ENCODE data around the gene PEX5L. TPM values are rescaled to one million over a fixed set of nuclear protein-coding genes. Genes with fewer than 3 reads are reported as not detected.

PEX5L gene
- total RNA-seq, 4 donors from 2014 or later: 0.16 TPM; not detected in 3

DNA sequence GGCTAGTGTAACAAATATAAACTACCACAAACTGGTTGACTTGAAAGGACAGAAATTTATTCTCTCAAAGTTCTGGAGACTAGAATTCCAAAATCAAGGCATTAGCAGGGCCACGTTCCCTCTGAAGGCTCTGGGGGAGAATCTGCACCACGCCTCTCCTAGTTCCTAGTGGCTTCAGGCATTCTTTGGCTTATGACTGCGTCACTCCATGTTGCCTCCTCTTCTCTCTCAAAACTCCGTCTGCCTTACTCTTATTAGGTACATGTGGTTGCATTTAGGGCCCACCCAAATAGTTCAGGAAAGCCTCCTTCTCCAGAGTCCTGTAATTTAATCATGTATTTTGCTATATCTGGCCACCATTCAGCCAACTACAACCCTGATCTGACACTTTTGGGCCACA is 174.8 kb downstream of the PEX5L start:
- Histone ChIP-seq H3K27me3 (no peaks in the 10 kb centered on the region), H3K4me3 (no peak overlapping the region), H3K9me3 (no peaks in the 10 kb centered on the region), H3K4me1 (no peaks in the 10 kb centered on the region), H3K27ac (no peak overlapping the region), H3K36me3 (no peaks in the 10 kb centered on the region)
- TF ChIP-seq POLR2AphosphoS5 (IDR thresholded peaks at IDR 0.05) (no peak), POLR2A (IDR thresholded peaks at IDR 0.05) (no peak), EP300 (IDR thresholded peaks at IDR 0.05) (no peak)
- TF ChIP-seq, protein P1, sequence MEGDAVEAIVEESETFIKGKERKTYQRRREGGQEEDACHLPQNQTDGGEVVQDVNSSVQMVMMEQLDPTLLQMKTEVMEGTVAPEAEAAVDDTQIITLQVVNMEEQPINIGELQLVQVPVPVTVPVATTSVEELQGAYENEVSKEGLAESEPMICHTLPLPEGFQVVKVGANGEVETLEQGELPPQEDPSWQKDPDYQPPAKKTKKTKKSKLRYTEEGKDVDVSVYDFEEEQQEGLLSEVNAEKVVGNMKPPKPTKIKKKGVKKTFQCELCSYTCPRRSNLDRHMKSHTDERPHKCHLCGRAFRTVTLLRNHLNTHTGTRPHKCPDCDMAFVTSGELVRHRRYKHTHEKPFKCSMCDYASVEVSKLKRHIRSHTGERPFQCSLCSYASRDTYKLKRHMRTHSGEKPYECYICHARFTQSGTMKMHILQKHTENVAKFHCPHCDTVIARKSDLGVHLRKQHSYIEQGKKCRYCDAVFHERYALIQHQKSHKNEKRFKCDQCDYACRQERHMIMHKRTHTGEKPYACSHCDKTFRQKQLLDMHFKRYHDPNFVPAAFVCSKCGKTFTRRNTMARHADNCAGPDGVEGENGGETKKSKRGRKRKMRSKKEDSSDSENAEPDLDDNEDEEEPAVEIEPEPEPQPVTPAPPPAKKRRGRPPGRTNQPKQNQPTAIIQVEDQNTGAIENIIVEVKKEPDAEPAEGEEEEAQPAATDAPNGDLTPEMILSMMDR (IDR thresholded peaks at IDR 0.05): no peak
- WGBS: 79% methylated on average over 4 of the region's 4 CpGs
- no peak for DNase-seq (ENCODE audit: low spot score in 2 of 2)

DNA sequence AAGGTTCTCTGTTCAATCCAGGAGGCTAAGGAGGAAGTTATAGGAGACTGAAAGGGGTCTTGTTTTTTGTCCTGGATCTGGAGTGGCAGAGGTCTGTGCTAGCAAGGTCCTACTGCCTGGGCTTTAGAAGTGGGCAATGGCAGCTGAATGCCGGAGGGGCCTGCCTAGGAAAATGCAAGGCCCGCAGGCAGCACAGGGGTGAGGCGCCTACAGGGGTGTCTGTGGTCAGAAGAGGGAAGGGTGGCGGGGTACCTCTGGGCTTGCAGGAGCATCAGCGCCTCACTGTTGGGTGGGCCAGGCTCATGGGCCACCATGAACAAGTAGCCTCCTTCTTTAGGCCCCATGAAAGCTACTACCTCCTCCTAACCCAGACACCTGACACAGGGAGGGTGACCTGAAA is 175.4 kb downstream of the PEX5L start:
- 92% methylated on average over 4 of the region's 5 CpGs for WGBS
- H3K9me3 ChIP-seq: no peaks in the 10 kb centered on the region
- H3K4me3 ChIP-seq: no peak overlapping the region
- DNase-seq (ENCODE audit: low spot score in 2 of 2): no peak
- TF ChIP-seq POLR2A (IDR thresholded peaks at IDR 0.05) (no peak), POLR2AphosphoS5 (IDR thresholded peaks at IDR 0.05) (no peak), EP300 (IDR thresholded peaks at IDR 0.05) (no peak)
- TF ChIP-seq, protein P1 (IDR thresholded peaks at IDR 0.05): no peak
- H3K27me3 ChIP-seq: no peaks in the 10 kb centered on the region
- H3K36me3 ChIP-seq: no peaks in the 10 kb centered on the region
- no peaks in the 10 kb centered on the region for H3K4me1 ChIP-seq
- H3K27ac ChIP-seq: no peak overlapping the region

DNA sequence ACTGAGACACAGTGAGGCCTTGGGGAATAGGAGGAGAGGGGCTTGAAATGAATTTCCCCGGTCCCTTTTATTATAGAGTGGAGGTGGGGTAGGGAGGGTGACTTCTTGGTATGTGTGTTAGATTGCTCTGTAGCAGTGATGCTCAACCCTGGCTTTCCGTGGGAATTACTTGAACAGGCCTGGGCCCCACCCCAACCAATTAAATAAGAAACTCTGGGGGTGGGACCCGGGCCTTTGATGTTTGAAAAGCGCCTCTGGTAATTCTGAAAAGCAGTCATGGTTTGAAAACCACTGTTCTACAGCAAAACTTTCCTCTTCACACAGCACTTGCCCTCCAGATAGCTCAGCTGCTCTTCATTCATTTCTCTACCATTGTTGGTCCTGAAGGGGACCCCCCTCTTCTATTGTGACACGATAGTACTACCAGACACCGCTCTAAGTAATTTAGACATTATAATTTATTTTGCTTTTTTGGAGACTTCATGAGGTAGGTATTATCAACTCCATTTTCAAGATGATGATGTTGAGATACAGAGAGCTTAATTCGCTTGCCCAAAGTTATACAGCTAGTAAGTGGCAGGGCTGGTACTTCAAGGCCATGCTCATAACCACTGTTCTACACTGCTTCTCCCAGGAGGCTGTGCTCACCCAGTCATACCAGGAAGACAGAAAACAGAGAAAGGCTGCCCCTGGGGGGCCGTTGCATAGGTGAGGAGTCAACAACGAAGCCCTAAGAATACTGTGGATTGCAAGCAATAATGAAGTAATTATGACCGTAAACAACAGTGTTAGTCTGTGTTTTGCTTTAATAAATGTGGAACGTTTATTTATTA is 176.2 kb downstream of the PEX5L start:
- H3K36me3 ChIP-seq: no peaks in the 10 kb centered on the region
- H3K4me3 ChIP-seq: no peak overlapping the region
- no peaks in the 10 kb centered on the region for H3K4me1 ChIP-seq
- no peak for TF ChIP-seq EP300 (IDR thresholded peaks at IDR 0.05)
- no peak for DNase-seq (ENCODE audit: low spot score in 2 of 2)
- H3K9me3 ChIP-seq: no peaks in the 10 kb centered on the region
- 75% methylated on average over 11 of the region's 11 CpGs for WGBS
- H3K27me3 ChIP-seq: no peaks in the 10 kb centered on the region
- no peak overlapping the region for H3K27ac ChIP-seq

DNA sequence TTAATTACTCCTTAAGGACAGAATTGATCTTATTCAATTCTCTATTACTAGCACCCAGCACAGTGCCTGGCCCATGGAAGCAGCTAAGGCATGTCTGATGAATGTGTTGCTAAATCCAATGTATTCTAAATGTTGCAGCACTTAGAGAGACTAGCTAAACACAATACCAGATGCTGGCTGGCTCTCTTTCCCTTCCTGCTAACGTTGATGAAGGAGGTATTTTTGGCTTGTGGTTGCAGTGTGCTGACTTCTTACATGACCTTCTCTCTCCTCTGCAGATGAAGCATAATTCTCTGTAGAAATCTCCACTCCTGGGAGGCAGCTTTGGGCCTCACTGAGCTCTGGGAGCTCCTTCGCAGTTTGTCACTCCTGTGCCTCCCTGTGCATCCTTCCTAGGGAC is 183.6 kb downstream of the PEX5L start:
- Histone ChIP-seq H3K4me3 (no peak overlapping the region), H3K9me3 (no peaks in the 10 kb centered on the region), H3K4me1 (no peaks in the 10 kb centered on the region), H3K27me3 (no peaks in the 10 kb centered on the region), H3K36me3 (no peaks in the 10 kb centered on the region), H3K27ac (no peak overlapping the region)
- DNase-seq (ENCODE audit: low spot score in 2 of 2): no peak
- TF ChIP-seq EP300 (IDR thresholded peaks at IDR 0.05) (no peak), POLR2AphosphoS5 (IDR thresholded peaks at IDR 0.05) (no peak), POLR2A (IDR thresholded peaks at IDR 0.05) (no peak)
- TF ChIP-seq, protein P1 (IDR thresholded peaks at IDR 0.05): no peak
- WGBS: 36% methylated on average over 2 of the region's 2 CpGs

DNA sequence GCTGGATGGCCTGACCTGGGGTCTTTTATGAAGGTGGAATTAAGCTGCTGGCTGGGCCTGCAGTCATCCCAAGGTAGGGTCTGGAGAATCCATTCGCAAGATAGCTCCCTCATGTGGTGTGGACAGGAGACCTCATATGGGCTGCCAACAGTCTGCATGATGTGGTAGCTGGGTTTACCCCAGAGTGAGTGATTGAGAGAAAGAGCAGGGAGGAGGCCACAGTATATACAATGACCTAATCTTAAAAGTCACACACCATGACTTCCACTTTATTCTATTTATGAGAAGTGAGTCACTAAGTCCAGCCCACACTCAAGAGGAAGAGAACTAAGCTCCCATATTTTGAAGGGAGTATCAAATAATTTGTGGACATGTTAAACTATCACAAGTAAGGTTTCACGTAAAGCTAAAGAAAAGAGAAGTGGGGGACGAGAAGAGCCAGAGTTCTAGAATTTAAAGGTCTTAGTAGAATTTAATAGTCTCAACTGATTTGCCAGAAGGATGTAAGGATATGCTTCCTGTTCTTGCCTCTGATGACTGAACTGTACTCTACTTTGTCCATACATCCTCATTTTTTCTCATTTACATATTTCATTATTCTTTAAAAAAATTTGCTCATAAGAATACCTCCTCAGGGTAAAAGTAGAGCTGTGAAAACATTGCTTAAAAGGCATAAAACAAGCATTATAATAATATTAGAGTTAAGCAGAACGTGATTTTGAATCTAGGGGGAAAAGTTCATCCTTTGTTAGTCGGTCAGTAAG is 184.4 kb downstream of the PEX5L start:
- TF ChIP-seq POLR2AphosphoS5 (IDR thresholded peaks at IDR 0.05) (no peak), POLR2A (IDR thresholded peaks at IDR 0.05) (no peak)
- TF ChIP-seq, protein P1 (IDR thresholded peaks at IDR 0.05): no peak
- H3K4me1 ChIP-seq: no peaks in the 10 kb centered on the region
- no peaks in the 10 kb centered on the region for H3K9me3 ChIP-seq
- no peaks in the 10 kb centered on the region for H3K27me3 ChIP-seq
- H3K36me3 ChIP-seq: no peaks in the 10 kb centered on the region
- WGBS: 77% methylated on average over 5 of the region's 5 CpGs
- no peak overlapping the region for H3K27ac ChIP-seq
- DNase-seq (ENCODE audit: low spot score in 2 of 2): no peak
- no peak overlapping the region for H3K4me3 ChIP-seq

Data from suprapubic skin (tissue), 4 donors.